Adrenal gland (tissue), 5 donors: ENCODE measurements around the gene CCL18.

Experiments used
- CTCF ChIP-seq, 6 experiments: fragments of 450-650 bp in 4 of 6; fragments of 200-600 bp in 2 of 6; sonication (generic) in 1 of 6; IDR thresholded peaks; 1 replicate in 5 of 6; 2 replicates in 1 of 6; pipeline versions ENCODE4 v1.5.1 to v1.8.0; 2016 to 2021; ENCODE audit warnings: antibody characterized with exemption in 6 of 6, mild to moderate bottlenecking in 2 of 6, moderate library complexity in 1 of 6
- POLR2A ChIP-seq, 2 donors: fragments of 450-650 bp; IDR thresholded peaks; one replicate each; pipeline ENCODE4 v1.6.1; 2017; ENCODE audit warnings: antibody characterized with exemption in 2 of 2, mild to moderate bottlenecking in 2 of 2, moderate library complexity in 1 of 2
- donor health status: DM: no; HTN: no; CAD: no.

GRCh38 chr17:36095992-36096391, 31.9 kb downstream of the CCL18 start:
- TF ChIP-seq CTCF (IDR thresholded peaks at IDR 0.05) (no peak), POLR2A (IDR thresholded peaks at IDR 0.05) (no peak)
